NAMALWA (cell line): ENCODE measurements around the gene GSPT2.
"Not testable (repeated sequence)": the region's sequence is repeated elsewhere in the genome, so short reads cannot be mapped to it uniquely, and the experiment has no call there.

Source experiments
- DNase-seq: peaks from one replicate; pipeline ENCODE4 v3.0.0-alpha.2; 2015; ENCODE audit warnings: low spot score

Gene GSPT2

GRCh38 chrX:51743179-51743957 is at the start of gene GSPT2:
Gene GSPT2 (plus strand): TSS chrX:51743442. CDS start chrX:51743627, 185 bp downstream.
- DNase-seq = peak; percentile 68

GRCh38 chrX:51694254-51694653 is 49.0 kb upstream of the GSPT2 start:
- no peak for DNase-seq

GRCh38 chrX:51697397-51697796 is 45.8 kb upstream of the GSPT2 start:
- no peak for DNase-seq

- DNase-seq = not testable (repeated sequence)
Measured at GRCh38 chrX:51710277-51711164, 32.7 kb upstream of the GSPT2 start, which contains the start of gene CENPVL1. Gene CENPVL1 (plus strand): TSS chrX:51710512. CDS start chrX:51710512, 0 bp downstream.

GRCh38 chrX:51712943-51713647 is 30.1 kb upstream of the GSPT2 start:
- not testable (repeated sequence) for DNase-seq

GRCh38 chrX:51728202-51728601 is 15.0 kb upstream of the GSPT2 start:
- no peak for DNase-seq

- DNase-seq = no peak
Measured at GRCh38 chrX:51737091-51737490, 6.2 kb upstream of the GSPT2 start.

GRCh38 chrX:51742586-51742985 is 656 bp upstream of the GSPT2 start:
- no peak for DNase-seq

GRCh38 chrX:51747671-51748070 is 4.4 kb downstream of the GSPT2 start:
- no peak for DNase-seq

- DNase-seq = no peak
Measured at GRCh38 chrX:51759055-51759839, 16.0 kb downstream of the GSPT2 start.

- DNase-seq = no peak
Measured at GRCh38 chrX:51760657-51761056, 17.4 kb downstream of the GSPT2 start.

GRCh38 chrX:51766546-51766945 is 23.3 kb downstream of the GSPT2 start:
- no peak for DNase-seq

GRCh38 chrX:51776851-51777250 is 33.6 kb downstream of the GSPT2 start:
- no peak for DNase-seq

- no peak for DNase-seq
Measured at GRCh38 chrX:51779306-51779705, 36.1 kb downstream of the GSPT2 start.

- no peak for DNase-seq
Measured at GRCh38 chrX:51795136-51795535, 51.9 kb downstream of the GSPT2 start.
